Thyroid gland (tissue), 4 donors: Measurements from ENCODE around the gene CDH6.

Experiments
- CTCF ChIP-seq, 6 experiments: fragments of 200-600 bp in 3 of 6; fragments of 450-650 bp in 3 of 6; sonication (generic) in 3 of 6; IDR thresholded peaks; one replicate each; pipeline ENCODE4 v1.5.1; 2016 to 2019; ENCODE audit warnings: antibody characterized with exemption in 6 of 6, mild to moderate bottlenecking in 2 of 6, inconsistent platforms in 1 of 6, moderate library complexity in 1 of 6
- POLR2A ChIP-seq, 2 donors: fragments of 450-650 bp; IDR thresholded peaks; one replicate each; pipeline ENCODE4 v1.6.1; 2017; ENCODE audit warnings: antibody characterized with exemption in 2 of 2, mild to moderate bottlenecking in 2 of 2, moderate library complexity in 1 of 2

DNA sequence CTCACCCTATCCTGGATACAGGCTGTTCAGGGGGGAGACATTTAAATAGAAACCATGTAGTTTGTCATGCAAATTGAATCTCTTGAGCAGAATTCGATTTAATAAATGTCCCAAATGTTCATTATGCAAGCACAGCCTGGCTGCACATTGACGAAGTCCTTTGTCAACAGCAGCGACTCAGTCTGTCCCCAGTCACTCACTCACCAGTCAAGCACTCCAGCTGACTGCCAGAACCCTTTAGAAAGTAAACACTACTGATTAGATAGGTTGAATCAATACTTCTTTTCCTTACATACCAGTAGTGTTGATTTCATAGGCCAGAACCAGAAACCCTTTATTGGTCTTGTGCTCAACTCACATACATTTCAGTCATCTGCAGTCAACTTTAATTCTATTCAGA, 27.5 kb downstream of the CDH6 start:
- TF ChIP-seq CTCF (IDR thresholded peaks at IDR 0.05) (no peak), POLR2A (IDR thresholded peaks at IDR 0.05) (no peak)
